Lower leg skin (tissue), 4 donors: ENCODE measurements around the gene MLYCD. TPM values are rescaled to one million over a fixed set of nuclear protein-coding genes. Genes with fewer than 3 reads are reported as not detected.

Experiments
- DNase-seq, 2 donors: peaks; one replicate each; pipeline ENCODE4 v3.0.0-alpha.2; 2019; ENCODE audit warnings: low spot score in 2 of 2
- H3K4me3 ChIP-seq: fragments of 200-600 bp; sonication (generic); 2 replicates; pipeline ENCODE4 v1.5.1; 2017; ENCODE audit warnings: mild to moderate bottlenecking, low read depth; ENCODE audit not compliant: poor library complexity, severe bottlenecking
- POLR2A ChIP-seq, 2 donors: fragments of 450-650 bp; IDR thresholded peaks; one replicate each; pipeline ENCODE4 v1.6.1; 2016 to 2017; ENCODE audit warnings: antibody characterized with exemption in 2 of 2, mild to moderate bottlenecking in 1 of 2, moderate library complexity in 1 of 2
- whole genome bisulfite sequencing, 2 donors: methylation state at CpG; one replicate each; pipeline ENCODE4 v1.1.5; 2018; 5-methylcytosine and 5-hydroxymethylcytosine counted together
- intact Hi-C: fragments of 100-400 bp; cut with DNase I; formaldehyde crosslinking; loops from one replicate; pipeline ENCODE4 v1.15.0; 2023; ENCODE audit warnings: low total_unique reads
- total RNA-seq, 4 donors: library from RNA; depleted of rRNA; stranded (reverse); fragments of >200 nt; gene quantifications; one replicate each; pipeline ENCODE4 v1.1.0, GENCODE V29; 2016
- TF ChIP-seq, protein P1 (sequence below), 3 donors: fragments of 450-650 bp; IDR thresholded peaks; one replicate each; pipeline ENCODE4 v1.5.1; 2016; ENCODE audit warnings: antibody characterized with exemption in 3 of 3, mild to moderate bottlenecking in 3 of 3, moderate library complexity in 2 of 3

MLYCD gene
- total RNA-seq, 4 donors from 2014 or later = 3.8 to 8.8 (median 5.2) TPM

GRCh38 chr16:83906683-83907082 lies 7.8 kb downstream of the MLYCD start:
- DNase-seq = no peak
- TF ChIP-seq, protein P1, sequence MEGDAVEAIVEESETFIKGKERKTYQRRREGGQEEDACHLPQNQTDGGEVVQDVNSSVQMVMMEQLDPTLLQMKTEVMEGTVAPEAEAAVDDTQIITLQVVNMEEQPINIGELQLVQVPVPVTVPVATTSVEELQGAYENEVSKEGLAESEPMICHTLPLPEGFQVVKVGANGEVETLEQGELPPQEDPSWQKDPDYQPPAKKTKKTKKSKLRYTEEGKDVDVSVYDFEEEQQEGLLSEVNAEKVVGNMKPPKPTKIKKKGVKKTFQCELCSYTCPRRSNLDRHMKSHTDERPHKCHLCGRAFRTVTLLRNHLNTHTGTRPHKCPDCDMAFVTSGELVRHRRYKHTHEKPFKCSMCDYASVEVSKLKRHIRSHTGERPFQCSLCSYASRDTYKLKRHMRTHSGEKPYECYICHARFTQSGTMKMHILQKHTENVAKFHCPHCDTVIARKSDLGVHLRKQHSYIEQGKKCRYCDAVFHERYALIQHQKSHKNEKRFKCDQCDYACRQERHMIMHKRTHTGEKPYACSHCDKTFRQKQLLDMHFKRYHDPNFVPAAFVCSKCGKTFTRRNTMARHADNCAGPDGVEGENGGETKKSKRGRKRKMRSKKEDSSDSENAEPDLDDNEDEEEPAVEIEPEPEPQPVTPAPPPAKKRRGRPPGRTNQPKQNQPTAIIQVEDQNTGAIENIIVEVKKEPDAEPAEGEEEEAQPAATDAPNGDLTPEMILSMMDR (IDR thresholded peaks at IDR 0.05) = no peak
- TF ChIP-seq POLR2A (IDR thresholded peaks at IDR 0.05) = no peak
- no peak overlapping the region for H3K4me3 ChIP-seq
- intact Hi-C loops = no loop called here
- WGBS, 2 donors = 83 to 89% methylated on average over 8 of the region's 8 CpGs

DNA sequence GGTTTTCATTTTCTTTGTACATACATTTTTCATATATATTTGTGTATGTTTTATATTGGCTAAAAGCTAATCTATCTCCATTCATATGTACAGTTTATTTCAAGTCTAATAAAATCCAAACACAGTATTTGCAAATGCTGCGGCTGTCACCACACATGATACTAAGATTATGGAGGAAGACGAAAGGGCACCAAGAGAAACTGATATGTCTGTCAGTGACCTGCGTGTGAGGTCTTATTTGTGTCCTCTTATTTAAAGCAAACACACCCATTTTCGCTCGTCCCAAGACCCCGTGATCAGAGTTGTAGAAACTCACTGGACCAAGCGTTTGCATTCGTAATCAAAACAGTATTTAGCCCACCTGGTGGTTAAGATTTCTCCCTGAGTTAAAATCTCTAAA lies 8.2 kb downstream of the MLYCD start:
- intact Hi-C loops = no loop called here
- no peak for DNase-seq
- H3K4me3 ChIP-seq = no peak overlapping the region
- 93 to 94% methylated on average over 8 of the region's 8 CpGs for WGBS, 2 donors
- TF ChIP-seq, protein P1 (IDR thresholded peaks at IDR 0.05) = no peak
- TF ChIP-seq POLR2A (IDR thresholded peaks at IDR 0.05) = no peak

DNA sequence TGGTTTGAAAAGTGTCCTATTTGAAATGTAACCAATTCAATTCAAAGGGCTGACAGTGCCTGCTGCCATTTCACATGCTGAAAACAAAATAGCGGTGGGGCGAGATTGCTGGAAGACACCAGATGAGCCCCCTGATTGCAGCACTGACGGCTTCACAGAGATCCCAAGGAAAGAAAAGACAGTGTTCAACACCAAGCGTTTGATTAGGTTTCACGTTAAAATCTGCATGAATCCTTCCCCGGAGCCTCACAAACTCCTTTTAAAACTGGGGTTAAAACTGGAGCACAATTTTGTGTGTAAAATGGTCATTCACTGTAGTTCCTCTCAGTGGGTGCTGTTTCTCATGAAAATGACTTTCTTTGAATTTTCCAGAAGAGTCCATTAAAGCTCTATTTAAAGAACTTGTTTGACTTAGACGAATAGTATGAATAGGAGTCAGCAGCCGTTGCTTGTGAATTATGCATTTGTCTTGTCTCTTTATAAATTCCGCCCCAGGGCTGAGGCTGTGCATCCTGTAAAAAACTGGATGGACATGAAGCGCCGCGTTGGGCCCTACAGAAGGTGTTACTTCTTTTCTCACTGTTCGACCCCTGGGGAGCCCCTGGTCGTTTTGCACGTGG lies 8.8 kb downstream of the MLYCD start:
- intact Hi-C loops = no loop called here

DNA sequence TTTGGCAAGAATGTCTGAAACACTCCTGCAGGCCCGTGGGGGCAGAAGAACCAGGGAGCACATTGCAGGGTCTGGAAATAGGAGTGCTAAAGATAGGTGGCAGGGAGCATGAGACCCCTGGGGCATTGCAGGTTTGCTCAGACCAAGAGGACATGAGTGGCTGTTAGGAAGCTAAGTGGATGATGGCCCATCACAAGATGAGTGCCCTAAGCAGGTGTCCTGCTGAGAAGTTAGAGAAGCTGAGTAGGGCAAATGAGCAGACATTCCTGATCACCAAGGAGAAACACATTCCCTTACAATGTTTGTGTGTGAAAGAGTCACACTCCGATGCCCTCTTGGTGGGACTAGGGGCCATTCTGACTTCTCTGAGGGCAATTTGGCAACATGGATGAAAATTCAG lies 9.9 kb downstream of the MLYCD start:
- intact Hi-C loops = no loop called here
- TF ChIP-seq POLR2A (IDR thresholded peaks at IDR 0.05) = no peak
- TF ChIP-seq, protein P1 (IDR thresholded peaks at IDR 0.05) = no peak
- no peak for DNase-seq
- H3K4me3 ChIP-seq = no peak overlapping the region
- 89 to 96% methylated on average over 2 of the region's 2 CpGs for WGBS, 2 donors

More for the DNA sequence above, 8.8 kb downstream of the MLYCD start:
- no peak for TF ChIP-seq POLR2A (IDR thresholded peaks at IDR 0.05)
- TF ChIP-seq, protein P1 (IDR thresholded peaks at IDR 0.05) = no peak
- no peak overlapping the region for H3K4me3 ChIP-seq
- no peak for DNase-seq
- 81 to 86% methylated on average over 15 of the region's 15 CpGs for WGBS, 2 donors

DNA sequence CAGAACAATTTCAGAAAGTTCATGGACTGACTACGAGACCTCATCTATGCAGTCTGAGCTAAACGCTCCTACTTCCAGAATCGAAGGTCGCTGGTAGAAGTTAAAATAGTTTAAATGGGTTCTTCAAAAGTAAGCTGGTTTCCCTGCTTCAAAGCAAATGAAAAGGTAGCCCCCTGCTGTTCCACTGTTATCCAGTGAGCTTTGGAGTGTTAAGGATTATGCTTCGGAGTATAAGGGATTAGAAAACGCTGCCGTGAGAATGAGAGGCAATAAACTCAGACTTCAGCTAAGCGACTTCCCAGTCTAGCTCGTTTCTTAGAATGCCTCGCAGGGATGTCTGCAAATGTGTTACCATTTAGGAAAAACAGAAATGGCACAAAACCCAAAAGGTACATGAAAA lies 12.4 kb downstream of the MLYCD start:
- DNase-seq = no peak
- intact Hi-C loops = no loop called here
- TF ChIP-seq, protein P1 (IDR thresholded peaks at IDR 0.05) = no peak
- TF ChIP-seq POLR2A (IDR thresholded peaks at IDR 0.05) = no peak
- whole genome bisulfite sequencing, 2 donors = 86 to 89% methylated on average over 10 of the region's 10 CpGs
- H3K4me3 ChIP-seq = no peak overlapping the region
